HG03558 (cell line): ENCODE measurements around the gene REC114.

Experiments used
- ATAC-seq: cut with Tn5 transposase; IDR thresholded peaks from one replicate; pipeline ENCODE4 v1.9.1; 2021; ENCODE audit warnings: moderate number of reproducible peaks; ENCODE audit not compliant: unreplicated experiment; ENCODE audit errors: extremely low read depth

The REC114 gene

DNA sequence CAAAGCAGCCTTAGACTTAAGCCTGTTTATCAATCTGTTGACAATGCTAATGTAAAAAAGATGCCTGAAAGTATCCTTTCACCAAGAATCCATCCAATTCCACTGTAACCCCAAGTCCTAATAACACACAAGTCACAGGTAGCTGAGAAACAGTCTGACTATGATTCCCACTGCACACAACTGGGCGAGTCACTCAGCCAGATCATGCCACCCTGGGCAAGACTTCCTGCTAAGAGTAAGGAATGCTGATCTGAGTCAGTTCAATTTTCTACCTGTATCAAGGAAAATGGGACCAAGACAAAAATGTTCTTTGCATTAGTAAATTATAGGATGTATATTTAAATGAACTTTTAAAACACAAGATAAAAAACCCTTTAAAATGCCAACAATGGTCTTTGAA lies 157.0 kb downstream of the REC114 start:
- ATAC-seq: no peak

GRCh38 chr15:73600413-73601335 lies 157.7 kb downstream of the REC114 start:
- no peak for ATAC-seq

DNA sequence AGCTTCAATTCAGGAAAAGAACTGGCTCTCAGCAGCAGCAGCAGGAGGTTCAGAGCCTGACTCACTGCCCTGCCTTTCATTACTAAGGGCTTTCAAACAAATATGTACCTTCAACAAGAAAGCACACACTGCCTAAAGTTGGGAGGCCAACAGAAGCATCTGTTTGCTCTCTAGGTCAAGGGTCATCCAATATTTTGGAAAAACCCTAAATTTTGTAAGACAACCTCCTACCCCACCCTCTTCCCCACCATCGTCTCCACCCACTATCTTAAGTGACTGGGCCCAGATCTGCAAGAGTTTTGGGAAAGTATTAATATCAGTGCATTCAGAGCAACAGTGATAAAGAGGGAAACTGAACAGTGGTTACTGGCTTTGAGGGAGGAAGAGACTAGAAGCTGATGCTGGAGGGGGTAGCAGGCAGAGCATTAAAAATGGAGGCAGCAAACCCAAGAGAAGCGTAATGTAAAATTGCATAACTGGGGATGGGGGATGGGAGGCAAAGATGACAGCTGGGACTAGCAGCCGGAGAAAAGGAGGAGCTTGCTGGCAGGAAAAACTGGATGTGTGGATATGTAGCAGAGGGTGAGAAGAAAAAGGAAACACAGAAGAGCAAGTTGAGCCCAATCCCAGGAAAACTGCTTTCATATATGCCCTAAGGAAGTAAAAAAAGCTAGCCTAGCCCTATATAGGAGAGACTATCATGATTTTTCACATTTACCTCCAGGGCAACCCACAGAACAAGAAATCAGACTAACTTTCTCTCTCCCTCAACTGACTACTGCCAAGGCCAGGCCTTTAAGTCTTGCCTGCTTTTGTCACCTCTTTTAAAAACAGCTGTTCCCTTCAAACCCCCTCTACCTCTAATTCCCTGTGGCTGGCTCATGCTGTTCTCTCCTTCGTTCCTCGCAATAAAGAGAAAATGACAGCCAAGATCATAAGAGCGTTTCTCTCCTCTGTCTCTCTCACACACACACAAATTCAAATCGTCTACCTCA lies 158.8 kb downstream of the REC114 start:
- no peak for ATAC-seq

- no peak for ATAC-seq
These were observed 159.5 kb downstream of the REC114 start for GRCh38 chr15:73602446-73602843.

GRCh38 chr15:73602992-73603391 lies 160.0 kb downstream of the REC114 start:
- no peak for ATAC-seq

DNA sequence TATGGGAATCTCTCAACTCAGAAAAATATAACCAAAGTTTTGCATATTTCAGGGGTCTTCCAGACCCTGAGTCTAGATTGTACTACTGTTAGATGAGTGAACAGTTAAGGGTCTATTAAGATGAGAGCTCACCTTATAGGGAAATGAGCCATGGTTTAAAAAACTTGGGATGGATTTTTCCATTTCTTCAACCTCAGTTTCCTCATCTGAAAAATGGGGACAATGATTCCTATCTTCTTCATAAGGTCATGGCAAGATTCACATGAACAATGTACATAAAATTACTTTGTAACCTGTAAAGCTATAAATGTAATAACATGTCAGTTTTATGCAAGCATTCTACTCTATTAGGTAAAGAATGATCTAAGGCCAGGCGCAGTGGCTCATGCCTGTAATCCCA lies 161.5 kb downstream of the REC114 start:
- ATAC-seq: no peak

DNA sequence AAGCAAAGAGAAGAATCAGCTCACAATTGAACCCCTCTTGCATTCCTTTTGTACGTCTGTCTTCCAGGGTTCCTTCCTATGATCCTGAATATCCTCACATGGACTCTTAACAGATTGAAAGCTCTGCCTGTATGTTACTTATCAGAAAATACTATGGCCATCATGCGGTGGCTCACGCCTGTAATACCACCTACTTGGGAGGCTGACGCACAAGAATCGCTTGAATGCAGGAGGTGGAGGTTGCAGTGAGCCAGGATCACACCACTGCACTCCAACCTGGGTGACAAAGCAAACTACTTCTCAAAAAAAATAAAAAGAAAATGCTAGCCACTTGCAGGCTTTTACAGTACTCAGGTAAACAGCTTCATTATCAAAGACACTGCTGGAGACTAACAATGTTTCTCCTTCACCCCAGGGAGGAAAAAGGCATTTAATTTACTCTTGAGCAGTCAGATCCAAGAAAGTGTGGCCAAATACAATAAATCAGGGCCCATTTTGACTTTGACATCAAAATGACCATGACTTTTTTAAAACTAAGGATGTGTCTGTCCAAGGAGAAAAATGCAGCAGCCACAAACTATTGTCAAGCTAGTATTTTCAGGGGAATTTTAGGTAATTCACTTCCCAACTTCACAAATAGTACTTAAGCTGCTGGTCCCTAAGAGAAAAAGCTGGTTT lies 162.9 kb downstream of the REC114 start:
- ATAC-seq: no peak

DNA sequence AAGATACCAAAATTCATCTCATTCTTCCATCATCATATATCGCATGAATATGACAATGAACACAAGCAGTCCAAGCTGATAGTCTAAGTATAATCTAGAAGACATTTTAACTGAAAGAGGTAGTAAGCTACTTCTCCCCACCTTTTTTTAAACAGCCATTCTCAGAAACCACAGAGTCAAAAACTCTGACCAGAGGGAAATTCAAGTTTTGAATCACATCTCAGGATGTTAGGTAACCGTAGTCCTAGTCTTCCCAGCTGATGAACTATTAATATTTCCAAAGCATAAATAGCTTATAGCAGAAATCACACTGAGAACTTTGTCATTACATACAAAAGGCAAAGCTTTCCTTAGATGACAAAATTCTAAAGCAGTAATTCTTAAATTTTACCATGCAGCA lies 164.4 kb downstream of the REC114 start:
- no peak for ATAC-seq

GRCh38 chr15:73607843-73608242 lies 164.9 kb downstream of the REC114 start:
- ATAC-seq: no peak

DNA sequence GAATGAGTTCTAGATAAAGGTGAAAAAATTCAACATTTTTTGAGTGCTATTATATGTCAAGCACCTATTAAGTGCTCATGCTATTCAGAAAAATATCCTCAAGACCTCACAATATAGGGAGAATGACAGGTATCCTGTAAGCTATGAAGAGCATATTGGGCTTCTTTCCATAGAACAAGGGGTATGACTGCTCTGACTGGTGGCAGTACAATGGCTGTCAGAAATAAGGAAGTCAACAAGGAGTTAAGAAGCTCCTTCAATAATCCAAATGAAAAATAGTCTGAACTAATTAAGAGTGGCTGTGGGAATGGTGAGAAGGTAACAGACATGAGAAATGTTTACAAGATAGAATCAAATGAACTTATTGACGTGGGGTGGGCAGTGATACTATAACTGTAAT lies 165.5 kb downstream of the REC114 start:
- ATAC-seq: no peak

DNA sequence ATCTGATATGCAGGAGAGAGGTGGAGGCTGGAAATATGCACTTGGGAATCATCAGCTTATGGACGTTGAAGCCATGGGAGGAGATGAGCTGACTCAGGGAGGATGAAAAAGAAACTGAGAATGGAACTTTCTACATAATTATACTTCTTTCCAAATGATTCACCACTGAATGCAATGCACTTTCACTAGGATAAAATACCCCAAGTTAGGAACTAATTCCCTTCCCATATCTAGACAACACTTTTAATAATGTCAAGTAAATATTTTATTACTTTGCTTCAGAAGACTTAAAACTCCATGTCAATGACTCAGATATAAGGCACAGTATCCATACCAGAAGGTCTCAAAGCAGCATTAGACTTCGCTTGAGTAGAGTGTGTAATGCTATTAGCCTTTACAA lies 166.0 kb downstream of the REC114 start:
- no peak for ATAC-seq
